IMR-90 (cell line): Measurements from ENCODE around the gene NLRP3. TPM values are rescaled to one million over a fixed set of nuclear protein-coding genes. Genes with fewer than 3 reads are reported as not detected.

Experiments used
- ATAC-seq: fragments of 200-7000 bp; cut with Tn5 transposase; 2 replicates; pipeline ENCODE4 v1.9.1; 2020; ENCODE audit warnings: low read depth, mild to moderate bottlenecking, moderate library complexity
- BruUV-seq: library from RNA; stranded (reverse); fragments of 400-500 nt; replicated peaks from 2 replicates; lab custom pipeline; 2021; lab: Mats Ljungman, UMichigan
- CTCF ChIA-PET: fragments of 300-600 bp; formaldehyde crosslinking; extraction: SDS; loops from one replicate; lab custom pipeline; 2021; ENCODE audit warnings: antibody characterized with exemption; lab: Yijun Ruan, JAX
- POLR2A ChIA-PET: fragments of 300-600 bp; sonication (Branson Sonifier 250); formaldehyde crosslinking; loops from one replicate; lab custom pipeline; 2022; ENCODE audit warnings: antibody characterized with exemption; ENCODE audit not compliant: unreplicated experiment; lab: Charles Lee
- DNase-seq: peaks from one replicate; pipeline ENCODE4 v3.0.0; 2013
- H2AFZ ChIP-seq: replicated peaks from 2 replicates; pipeline ENCODE3; 2013; ENCODE audit warnings: low read length, mild to moderate bottlenecking; ENCODE audit not compliant: poor library complexity
- H2AK5ac ChIP-seq: 2 replicates; pipeline ENCODE4 v1.6.1; 2013; ENCODE audit warnings: low read depth, low read length, inconsistent platforms
- H2AK9ac ChIP-seq: replicated peaks from 2 replicates; pipeline ENCODE3; 2013; ENCODE audit warnings: mild to moderate bottlenecking, low read depth, low read length, moderate library complexity; ENCODE audit not compliant: poor library complexity
- H2BK120ac ChIP-seq: 2 replicates; pipeline ENCODE4 v1.6.1; 2013; ENCODE audit warnings: low read depth, low read length, inconsistent platforms
- H2BK15ac ChIP-seq: 3 replicates; pipeline ENCODE4 v1.6.1; 2013; ENCODE audit warnings: low read depth, low read length, inconsistent platforms
- H2BK20ac ChIP-seq: 2 replicates; pipeline ENCODE4 v1.6.1; 2013; ENCODE audit warnings: low read depth, mild to moderate bottlenecking, inconsistent platforms, low read length, moderate library complexity
- H2BK5ac ChIP-seq: 2 replicates; pipeline ENCODE4 v1.6.1; 2013; ENCODE audit warnings: mild to moderate bottlenecking, low read depth, low read length, inconsistent platforms; ENCODE audit not compliant: poor library complexity, severe bottlenecking
- H3K14ac ChIP-seq: replicated peaks from 2 replicates; pipeline ENCODE4 v1.6.1; 2013; ENCODE audit warnings: low read depth, low read length, inconsistent platforms
- H3K18ac ChIP-seq: 2 replicates; pipeline ENCODE4 v1.6.1; 2013; ENCODE audit warnings: low read depth, low read length, control low read depth
- H3K23ac ChIP-seq: 2 replicates; pipeline ENCODE4 v1.6.1; 2013; ENCODE audit warnings: low read depth, low read length, inconsistent platforms
- H3K27ac ChIP-seq: 2 replicates; pipeline ENCODE4 v1.5.1; 2013; ENCODE audit warnings: mild to moderate bottlenecking, control low read depth, low read length; ENCODE audit not compliant: insufficient read depth
- H3K27me3 ChIP-seq: 2 replicates; pipeline ENCODE4 v1.6.1; 2013; ENCODE audit warnings: low read length; ENCODE audit not compliant: control insufficient read depth, insufficient read depth
- H3K36me3 ChIP-seq: 2 replicates; pipeline ENCODE4 v1.6.1; 2013; ENCODE audit warnings: low read length, mixed read lengths; ENCODE audit not compliant: control insufficient read depth, insufficient read depth
- H3K4ac ChIP-seq: 2 replicates; pipeline ENCODE4 v1.6.1; 2013; ENCODE audit warnings: low read depth, low read length, inconsistent platforms
- H3K4me1 ChIP-seq: 2 replicates; pipeline ENCODE4 v1.6.1; 2013; ENCODE audit warnings: low read length, mixed read lengths; ENCODE audit not compliant: control insufficient read depth, insufficient read depth
- H3K4me2 ChIP-seq: 2 replicates; pipeline ENCODE4 v1.6.1; 2013; ENCODE audit warnings: low read depth, mild to moderate bottlenecking, control low read depth, low read length, moderate library complexity
- H3K4me3 ChIP-seq: 2 replicates; pipeline ENCODE4 v1.5.1; 2013; ENCODE audit warnings: low read depth, mild to moderate bottlenecking, control low read depth, low read length, moderate library complexity; ENCODE audit not compliant: insufficient read depth
- H3K56ac ChIP-seq: 2 replicates; pipeline ENCODE4 v1.6.1; 2013; ENCODE audit warnings: low read length, inconsistent platforms; ENCODE audit not compliant: insufficient read depth; ENCODE audit errors: extremely low read depth
- H3K79me1 ChIP-seq, 2 experiments: 2 replicates each; pipeline ENCODE4 v1.6.1; 2013; ENCODE audit warnings: low read length in 2 of 2, inconsistent platforms in 1 of 2, low read depth in 1 of 2
- H3K9ac ChIP-seq: 2 replicates; pipeline ENCODE4 v1.6.1; 2013; ENCODE audit warnings: low read depth, low read length, control low read depth
- H3K9me1 ChIP-seq: 2 replicates; pipeline ENCODE4 v1.6.1; 2013; ENCODE audit warnings: low read length, inconsistent platforms; ENCODE audit not compliant: insufficient read depth
- H3K9me3 ChIP-seq: 2 replicates; pipeline ENCODE4 v1.6.1; 2013; ENCODE audit warnings: low read length; ENCODE audit not compliant: control insufficient read depth, insufficient read depth
- H4K20me1 ChIP-seq: 2 replicates; pipeline ENCODE4 v1.6.1; 2013; ENCODE audit warnings: low read length, inconsistent platforms; ENCODE audit not compliant: insufficient read depth
- H4K5ac ChIP-seq: 2 replicates; pipeline ENCODE4 v1.6.1; 2013; ENCODE audit warnings: mild to moderate bottlenecking, low read depth, low read length, control low read depth
- H4K8ac ChIP-seq, 2 experiments: 2 replicates each; pipeline ENCODE4 v1.6.1; 2013; ENCODE audit warnings: low read depth in 2 of 2, low read length in 2 of 2, control low read depth in 1 of 2, inconsistent platforms in 1 of 2
- H4K91ac ChIP-seq: 2 replicates; pipeline ENCODE4 v1.6.1; 2013; ENCODE audit warnings: low read depth, low read length, inconsistent platforms; ENCODE audit not compliant: insufficient read depth
- BHLHE40 ChIP-seq: fragments of 150-350 bp; IDR thresholded peaks from 2 replicates; pipeline ENCODE4 v1.6.1; 2016; ENCODE audit warnings: mild to moderate bottlenecking, low read depth, low read length
- CEBPB ChIP-seq: IDR thresholded peaks from 2 replicates; pipeline ENCODE4 v1.6.1; 2012; ENCODE audit warnings: low read depth, low read length, improper control_type of control experiment
- CHD1 ChIP-seq: IDR thresholded peaks from 2 replicates; pipeline ENCODE4 v1.6.1; 2012; ENCODE audit warnings: low read depth, low read length, improper control_type of control experiment
- CTCF ChIP-seq: conservative IDR thresholded peaks from 2 replicates; pipeline ENCODE4 v1.5.1; 2012; ENCODE audit warnings: mild to moderate bottlenecking, low read depth, low read length, improper control_type of control experiment
- ELK1 ChIP-seq: fragments of 150-350 bp; IDR thresholded peaks from 2 replicates; pipeline ENCODE4 v1.6.1; 2016; ENCODE audit warnings: low read depth, mild to moderate bottlenecking, low read length, moderate library complexity, borderline replicate concordance
- FOS ChIP-seq: fragments of 150-350 bp; IDR thresholded peaks from 2 replicates; pipeline ENCODE4 v1.6.1; 2016; ENCODE audit warnings: low read depth, low read length
- MAFK ChIP-seq: IDR thresholded peaks from 2 replicates; pipeline ENCODE4 v1.6.1; 2012; ENCODE audit warnings: low read depth, low read length, improper control_type of control experiment
- MAZ ChIP-seq: IDR thresholded peaks from 2 replicates; pipeline ENCODE4 v1.6.1; 2012; ENCODE audit warnings: low read depth, mild to moderate bottlenecking, low read length, improper control_type of control experiment, moderate library complexity, borderline replicate concordance
- MXI1 ChIP-seq: IDR thresholded peaks from 2 replicates; pipeline ENCODE4 v1.6.1; 2012; ENCODE audit warnings: low read depth, mild to moderate bottlenecking, low read length, moderate library complexity, borderline replicate concordance
- NFE2L2 ChIP-seq: fragments of 150-350 bp; IDR thresholded peaks from 2 replicates; pipeline ENCODE4 v1.6.1; 2016; ENCODE audit warnings: low read depth, mild to moderate bottlenecking, low read length
- POLR2A ChIP-seq: IDR thresholded peaks from 2 replicates; pipeline ENCODE4 v1.6.1; 2012; ENCODE audit warnings: mild to moderate bottlenecking, low read depth, low read length
- RAD21 ChIP-seq: IDR thresholded peaks from 2 replicates; pipeline ENCODE4 v1.6.1; 2012; ENCODE audit warnings: low read length, improper control_type of control experiment
- RCOR1 ChIP-seq: IDR thresholded peaks from 2 replicates; pipeline ENCODE4 v1.6.1; 2012; ENCODE audit warnings: mild to moderate bottlenecking, low read length, improper control_type of control experiment; ENCODE audit not compliant: insufficient replicate concordance
- RFX5 ChIP-seq: IDR thresholded peaks from 2 replicates; pipeline ENCODE4 v1.8.0; 2012; ENCODE audit warnings: low read depth, mild to moderate bottlenecking, low read length, moderate library complexity
- SMC3 ChIP-seq: fragments of 150-350 bp; IDR thresholded peaks from 2 replicates; pipeline ENCODE4 v1.6.1; 2016; ENCODE audit warnings: low read depth, mild to moderate bottlenecking, antibody characterized with exemption, low read length, moderate library complexity
- USF2 ChIP-seq: fragments of 150-350 bp; IDR thresholded peaks from 2 replicates; pipeline ENCODE4 v1.6.1; 2017; ENCODE audit warnings: mild to moderate bottlenecking, antibody characterized with exemption, low read length, low read depth
- WGBS, 2 experiments: methylation state at CpG; one replicate each; pipeline versions ENCODE4 v1.1.5 to v1.1.7; 2013; ENCODE audit warnings: missing lambda C conversion rate in 2 of 2; ENCODE audit not compliant: insufficient read length in 1 of 2; ENCODE audit errors: extremely low coverage in 2 of 2; 5-methylcytosine and 5-hydroxymethylcytosine counted together
- dilution Hi-C: fragments of 300-500 bp; cut with HindIII; formaldehyde crosslinking; loops from one replicate; pipeline ENCODE4 v1.14.3; 2018; ENCODE audit warnings: low sequenced_read_pairs; ENCODE audit not compliant: unreplicated experiment
- in situ Hi-C: fragments of 300-500 bp; cut with MboI; formaldehyde crosslinking; loops from 3 replicates; pipeline ENCODE4 v1.14.3; 2019; ENCODE audit warnings: low sequenced_read_pairs, inconsistent platforms, mixed read lengths
- intact Hi-C: fragments of 100-400 bp; cut with micrococcal nuclease; formaldehyde crosslinking; loops from 2 replicates; pipeline ENCODE4 v1.10.0; 2022
- polyA plus RNA-seq, 3 experiments: library from polyadenylated mRNA; depleted of rRNA; stranded (reverse); fragments of >200 nt; gene quantifications; 2 replicates each; pipeline ENCODE4 v1.2.3, GENCODE V29; 2012; ENCODE audit warnings: low replicate concordance in 1 of 3
- total RNA-seq: library from RNA; depleted of rRNA; stranded (reverse); fragments of >200 nt; gene quantifications from 2 replicates; pipeline ENCODE4 v1.2.3, GENCODE V29; 2012

The NLRP3 gene
- total and polyA plus RNA-seq, 2 of the 4 experiments (the other 2 are of a cell fraction) = 0.18 TPM; not detected in 1

- Histone ChIP-seq H2AK9ac (no peak overlapping the region), H3K56ac (no peak overlapping the region), H4K5ac (no peak overlapping the region), H3K23ac (no peak overlapping the region), H3K27ac (no peak overlapping the region), H3K9me3 (peaks cover 4% of the 10 kb centered on the region; the same call in 1 of the 2 replicates), H3K4me3 (no peak overlapping the region), H2BK15ac (no peak overlapping the region), H3K4me2 (no peak overlapping the region), H2BK120ac (no peak overlapping the region), H2BK5ac (no peak overlapping the region), H4K8ac (no peak overlapping the region), H3K27me3 (no peaks in the 10 kb centered on the region), H3K4ac (no peak overlapping the region), H2AFZ (no peak overlapping the region), H4K20me1 (no peaks in the 10 kb centered on the region), H3K9ac (no peak overlapping the region), H3K14ac (no peak overlapping the region), H3K79me1 (no peaks in the 10 kb centered on the region), H3K4me1 (no peaks in the 10 kb centered on the region), H4K91ac (no peak overlapping the region), H3K9me1 (no peaks in the 10 kb centered on the region), H3K36me3 (no peaks in the 10 kb centered on the region), H3K18ac (no peak overlapping the region), H2AK5ac (no peak overlapping the region), H2BK20ac (no peak overlapping the region)
- no peak for TF ChIP-seq MAFK
- no peak for TF ChIP-seq FOS
- no peak for TF ChIP-seq CHD1
- TF ChIP-seq MAZ = no peak
- TF ChIP-seq CEBPB = no peak
- TF ChIP-seq RCOR1 = no peak
- TF ChIP-seq USF2 = no peak
- no peak for TF ChIP-seq RFX5
- TF ChIP-seq CTCF = no peak
- no peak for TF ChIP-seq BHLHE40
- no peak for TF ChIP-seq NFE2L2
- no peak for TF ChIP-seq MXI1
- no peak for TF ChIP-seq RAD21
- no peak for TF ChIP-seq POLR2A
- no peak for TF ChIP-seq ELK1
- no peak for TF ChIP-seq SMC3
- ChIA-PET CTCF (no interaction called here), POLR2A (no interaction called here)
- intact Hi-C loops (no loop called here), dilution Hi-C loops (no loop called here), in situ Hi-C loops (no loop called here)
- no peak for DNase-seq
- BruUV-seq = no TSS peak
- WGBS, 2 experiments = 60% methylated on average over 1 of the region's 11 CpGs; no CpG with 5 or more reads in 1 of the 2 experiments
- ATAC-seq = no peak
Measured at GRCh38 chr1:247409869-247410544, 6.0 kb upstream of the NLRP3 start.
